Thoracic aorta (tissue), 2 donors: Measurements from ENCODE around the gene ZP1. TPM values are rescaled to one million over a fixed set of nuclear protein-coding genes. Genes with fewer than 3 reads are reported as not detected.

ENCODE experiments used
- ATAC-seq: fragments of 150-250 bp; one replicate; pipeline ENCODE4 v1.8.0; 2017; ENCODE audit warnings: low read depth; ENCODE audit not compliant: insufficient number of reproducible peaks, low FRiP score
- DNase-seq: peaks from one replicate; pipeline ENCODE4 v3.0.0-alpha.2; 2020; ENCODE audit warnings: low spot score
- H3K27ac ChIP-seq, 2 donors: fragments of 200-600 bp; sonication (generic); 1 replicate in 1 of 2; 2 replicates in 1 of 2; pipeline ENCODE4 v1.5.1; 2016; ENCODE audit warnings: mild to moderate bottlenecking in 2 of 2, moderate library complexity in 2 of 2
- H3K27me3 ChIP-seq: fragments of 200-600 bp; sonication (generic); replicated peaks from 2 replicates; pipeline ENCODE4 v1.6.0; 2016; ENCODE audit warnings: mild to moderate bottlenecking; ENCODE audit not compliant: insufficient read depth
- H3K36me3 ChIP-seq: fragments of 200-600 bp; sonication (generic); one replicate; pipeline ENCODE4 v1.5.1; 2016
- H3K4me1 ChIP-seq, 2 donors: fragments of 200-600 bp; sonication (generic); 1 replicate in 1 of 2; 2 replicates in 1 of 2; pipeline versions ENCODE4 v1.5.1 to v1.6.0; 2016; ENCODE audit warnings: low read depth in 2 of 2, mild to moderate bottlenecking in 1 of 2; ENCODE audit not compliant: control insufficient read depth in 1 of 2
- H3K4me3 ChIP-seq: fragments of 200-600 bp; sonication (generic); 2 replicates; pipeline ENCODE4 v1.5.1; 2016; ENCODE audit warnings: mild to moderate bottlenecking
- H3K9me3 ChIP-seq: fragments of 200-600 bp; sonication (generic); 2 replicates; pipeline ENCODE4 v1.5.1; 2016
- CTCF ChIP-seq: fragments of 200-600 bp; sonication (generic); IDR thresholded peaks from one replicate; pipeline ENCODE4 v1.5.1; 2019; ENCODE audit warnings: antibody characterized with exemption
- total RNA-seq, 2 donors: library from RNA; depleted of rRNA; stranded (reverse); fragments of >200 nt; gene quantifications; one replicate each; pipeline versions ENCODE4 v1.1.0 to v1.2.3, GENCODE V29; 2016

Gene ZP1
- total RNA-seq, 2 donors from 2014 or later, result not detected

GRCh38 chr11:60899977-60900376 lies 32.6 kb downstream of the ZP1 start:
- no peak for DNase-seq
- no peak for ATAC-seq
- no peak overlapping the region for H3K4me3 ChIP-seq
- peaks cover 60% of the 10 kb centered on the region for H3K36me3 ChIP-seq
- no peaks in the 10 kb centered on the region for H3K9me3 ChIP-seq
- H3K27me3 ChIP-seq, result no peaks in the 10 kb centered on the region
- no peak for TF ChIP-seq CTCF
- peaks cover 6 to 8% of the 10 kb centered on the region in 2 donors for H3K4me1 ChIP-seq
- no peak overlapping the region for H3K27ac ChIP-seq

- H3K4me3 ChIP-seq, result no peak overlapping the region
- peaks cover 10 to 16% of the 10 kb centered on the region in 2 donors for H3K4me1 ChIP-seq
- no peak overlapping the region for H3K27ac ChIP-seq
- H3K27me3 ChIP-seq, result no peaks in the 10 kb centered on the region
- H3K9me3 ChIP-seq, result no peaks in the 10 kb centered on the region
- DNase-seq (no peak), ATAC-seq (no peak)
- no peak for TF ChIP-seq CTCF
- peaks cover 60% of the 10 kb centered on the region for H3K36me3 ChIP-seq
Measured at GRCh38 chr11:60900673-60901404, 33.5 kb downstream of the ZP1 start.

GRCh38 chr11:60902625-60903024 lies 35.3 kb downstream of the ZP1 start:
- Histone ChIP-seq H3K27ac (no peak overlapping the region), H3K9me3 (no peaks in the 10 kb centered on the region), H3K36me3 (peaks cover 46% of the 10 kb centered on the region), H3K4me3 (no peak overlapping the region), H3K4me1 (peaks cover 10 to 21% of the 10 kb centered on the region in 2 donors), H3K27me3 (no peaks in the 10 kb centered on the region)
- DNase-seq (no peak), ATAC-seq (no peak)
- no peak for TF ChIP-seq CTCF

GRCh38 chr11:60905047-60905446 lies 37.7 kb downstream of the ZP1 start:
- peak overlapping the region; percentile 89 for H3K4me3 ChIP-seq

More at GRCh38 chr11:60905047-60905446, 37.7 kb downstream of the ZP1 start:
- no peaks in the 10 kb centered on the region for H3K9me3 ChIP-seq
- peak overlapping the region in 1 of 2 donors; percentile 92 for H3K27ac ChIP-seq
- ATAC-seq (no peak), DNase-seq (no peak)
- no peaks in the 10 kb centered on the region for H3K27me3 ChIP-seq
- TF ChIP-seq CTCF, result no peak
- peaks cover 31% of the 10 kb centered on the region for H3K36me3 ChIP-seq
- H3K4me1 ChIP-seq, result peaks cover 10 to 21% of the 10 kb centered on the region in 2 donors
